ENCODE results near the gene FBXO38.

Gene FBXO38, protein sequence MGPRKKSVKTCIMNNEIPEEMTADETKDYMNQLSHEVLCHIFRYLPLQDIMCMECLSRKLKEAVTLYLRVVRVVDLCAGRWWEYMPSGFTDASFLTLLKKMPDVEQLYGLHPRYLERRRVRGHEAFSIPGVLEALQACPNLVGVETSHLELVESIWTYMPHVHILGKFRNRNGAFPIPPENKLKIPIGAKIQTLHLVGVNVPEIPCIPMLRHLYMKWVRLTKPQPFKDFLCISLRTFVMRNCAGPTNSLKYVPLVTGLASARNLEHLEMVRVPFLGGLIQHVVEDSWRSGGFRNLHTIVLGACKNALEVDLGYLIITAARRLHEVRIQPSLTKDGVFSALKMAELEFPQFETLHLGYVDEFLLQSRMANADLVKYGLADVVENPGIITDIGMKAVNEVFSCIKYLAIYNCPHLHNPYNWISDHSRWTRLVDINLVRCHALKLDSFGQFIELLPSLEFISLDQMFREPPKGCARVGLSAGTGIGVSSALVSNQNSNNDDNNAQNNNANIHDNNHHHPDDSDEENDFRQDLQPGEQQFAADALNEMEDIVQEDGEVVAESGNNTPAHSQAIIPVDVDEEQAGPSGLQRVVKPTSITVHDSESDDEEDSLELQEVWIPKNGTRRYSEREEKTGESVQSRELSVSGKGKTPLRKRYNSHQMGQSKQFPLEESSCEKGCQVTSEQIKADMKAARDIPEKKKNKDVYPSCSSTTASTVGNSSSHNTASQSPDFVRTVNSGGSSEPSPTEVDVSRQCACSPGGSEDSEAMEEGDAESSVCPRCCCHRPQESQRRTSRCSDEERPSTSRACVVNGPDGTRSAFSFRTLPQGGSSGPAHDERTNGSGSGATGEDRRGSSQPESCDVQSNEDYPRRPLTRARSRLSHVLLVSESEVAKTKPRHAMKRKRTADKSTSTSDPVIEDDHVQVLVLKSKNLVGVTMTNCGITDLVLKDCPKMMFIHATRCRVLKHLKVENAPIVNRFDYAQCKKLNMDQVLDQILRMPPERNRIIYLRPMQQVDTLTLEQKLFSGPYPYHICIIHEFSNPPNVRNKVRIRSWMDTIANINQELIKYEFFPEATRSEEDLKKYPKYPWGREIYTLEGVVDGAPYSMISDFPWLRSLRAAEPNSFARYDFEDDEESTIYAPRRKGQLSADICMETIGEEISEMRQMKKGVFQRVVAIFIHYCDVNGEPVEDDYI

DNA sequence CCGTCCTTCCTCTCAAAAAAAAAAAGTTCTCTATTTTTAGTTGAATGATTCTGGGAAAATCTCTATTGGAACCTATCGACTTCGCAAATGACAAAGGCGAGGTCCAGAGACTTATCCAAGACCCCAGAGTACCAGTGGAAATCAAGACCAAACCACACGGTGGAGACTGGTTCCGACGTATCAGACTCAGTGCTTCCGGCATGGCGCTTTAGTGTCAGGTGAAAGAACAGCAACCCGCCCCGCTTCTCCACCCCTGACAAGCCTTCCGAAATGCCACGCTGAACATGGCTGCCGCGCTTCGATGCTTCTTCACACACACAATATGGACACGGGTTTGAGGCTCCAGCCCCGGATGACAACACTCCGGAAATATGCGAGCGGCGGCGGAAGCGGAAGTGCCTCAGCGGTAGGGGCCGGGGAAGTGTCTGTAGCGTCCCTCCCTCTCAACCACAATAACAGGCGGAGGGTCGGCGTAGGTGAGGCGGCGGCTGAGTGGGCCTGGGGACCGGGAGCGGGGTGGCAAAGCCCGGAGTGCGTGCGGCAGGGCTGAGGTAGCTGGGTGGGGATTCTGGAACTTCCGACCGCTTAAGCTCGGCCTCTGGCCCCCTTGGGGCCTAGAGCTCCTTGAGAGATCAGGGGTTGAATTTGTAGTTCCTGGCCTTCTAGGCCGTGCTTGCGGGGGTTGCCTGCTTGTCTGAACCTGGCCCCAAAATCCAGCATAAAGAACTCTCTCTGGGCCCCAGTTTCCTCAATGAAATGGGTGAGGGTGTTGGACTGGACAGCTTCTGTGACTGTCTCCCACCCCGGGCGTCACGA lies at the start of gene FBXO38:
FBXO38 (plus strand) TSS at position 395 of the 816 bp plus-strand sequence. CDS start 10,819 bp downstream, outside the sequence.
- peak; percentile 86 for DNase-seq

- no peak for DNase-seq
Measured at GRCh38 chr5:148335259-148335658, 48.5 kb upstream of the FBXO38 start, which contains the start of gene SPINK9. TSS of gene SPINK9 (plus strand) at chr5:148335559. CDS start at chr5:148335614, 55 bp downstream.

- DNase-seq = no peak
Measured at GRCh38 chr5:148336704-148337435, 46.9 kb upstream of the FBXO38 start.

DNA sequence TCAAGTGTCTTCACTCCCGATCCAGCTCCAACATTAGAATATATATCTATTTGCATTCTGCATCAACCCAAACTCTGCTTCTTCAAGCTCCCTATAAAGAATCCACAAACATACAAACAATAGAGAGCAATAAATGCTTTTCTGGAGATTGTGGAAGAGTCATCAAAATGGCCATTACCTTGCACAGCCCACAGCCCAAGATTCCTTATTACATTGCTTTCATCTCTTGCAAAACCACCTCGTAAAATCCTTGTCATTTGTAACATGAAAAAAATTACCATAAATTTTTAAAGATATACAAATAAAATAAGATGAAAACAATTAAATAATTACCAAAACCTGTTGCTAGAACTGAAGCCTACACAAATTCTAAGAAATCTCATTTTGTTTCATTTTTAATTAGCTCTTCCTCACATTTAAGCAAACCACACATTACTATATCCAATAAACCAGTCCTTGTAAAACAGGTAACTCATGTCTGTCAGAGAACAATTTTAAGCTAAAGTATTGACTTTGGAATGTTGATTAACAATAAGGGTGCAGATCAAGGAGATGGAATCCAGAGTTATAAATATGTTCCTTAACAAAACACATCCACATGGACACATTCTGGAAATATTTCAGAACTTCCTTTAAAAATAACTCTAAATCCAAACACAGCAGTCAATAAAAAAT lies 41.2 kb upstream of the FBXO38 start:
- no peak for DNase-seq

DNA sequence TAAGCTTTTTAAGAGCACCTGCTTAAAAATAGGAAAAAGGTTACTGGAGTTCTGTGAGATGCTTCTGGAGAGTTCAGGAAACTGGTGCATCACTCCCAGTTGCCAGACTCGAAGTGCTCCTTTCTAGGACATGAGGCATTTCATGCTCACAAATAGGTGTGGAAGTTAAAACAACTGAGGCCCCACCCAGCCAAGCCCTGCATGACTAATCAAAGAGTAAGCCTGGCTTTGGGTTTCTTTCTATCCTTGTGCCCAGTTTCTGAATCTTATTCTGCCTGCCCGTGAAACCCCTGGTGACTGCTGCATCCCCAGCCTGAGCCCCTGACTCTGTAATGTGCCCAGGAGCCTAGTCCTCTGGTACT lies 40.7 kb upstream of the FBXO38 start:
- no peak for DNase-seq

- DNase-seq = no peak
Measured at GRCh38 chr5:148343603-148344487, 39.9 kb upstream of the FBXO38 start.

DNA sequence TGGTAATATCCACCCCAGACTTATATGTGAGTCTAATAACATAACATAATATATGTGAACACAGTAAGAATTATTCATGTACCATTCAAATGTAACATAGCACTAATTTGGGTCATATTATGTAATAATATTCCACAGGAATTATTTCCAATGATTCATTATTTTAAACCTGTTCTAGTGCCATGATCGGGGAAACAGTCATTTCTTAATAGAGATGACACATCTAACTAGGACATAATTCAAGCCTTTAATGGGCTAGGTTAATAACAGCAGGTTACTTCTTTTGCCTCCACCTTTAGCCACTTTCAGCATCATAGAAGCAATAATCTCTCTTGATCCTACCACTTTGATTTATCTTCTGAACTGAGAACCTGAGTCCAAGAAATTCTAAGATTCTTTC lies 36.1 kb upstream of the FBXO38 start:
- DNase-seq = no peak

DNA sequence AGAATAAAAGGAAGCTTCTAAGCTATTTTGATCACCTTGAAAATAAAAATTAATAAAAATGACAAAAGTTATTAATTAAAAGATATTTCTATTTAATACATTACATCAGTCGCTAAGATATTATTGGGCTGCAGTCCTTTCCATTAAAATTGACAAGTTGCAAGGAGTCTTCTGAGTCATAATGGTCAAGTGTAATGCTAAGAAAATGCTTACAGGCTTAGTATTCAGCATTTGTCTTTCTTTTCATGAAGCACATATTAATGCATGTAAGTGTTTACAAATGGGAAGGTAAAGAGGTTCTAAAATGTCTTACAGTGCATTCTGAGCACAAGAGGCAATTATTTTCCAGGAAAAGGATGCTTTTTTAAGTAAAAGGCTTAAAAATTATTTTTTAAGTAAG lies 31.1 kb upstream of the FBXO38 start:
- DNase-seq = no peak

GRCh38 chr5:148353634-148354033 lies 30.1 kb upstream of the FBXO38 start:
- DNase-seq = no peak

GRCh38 chr5:148364343-148364742 lies 19.4 kb upstream of the FBXO38 start:
- no peak for DNase-seq

- DNase-seq = no peak
Measured at GRCh38 chr5:148368299-148368698, 15.5 kb upstream of the FBXO38 start.

DNA sequence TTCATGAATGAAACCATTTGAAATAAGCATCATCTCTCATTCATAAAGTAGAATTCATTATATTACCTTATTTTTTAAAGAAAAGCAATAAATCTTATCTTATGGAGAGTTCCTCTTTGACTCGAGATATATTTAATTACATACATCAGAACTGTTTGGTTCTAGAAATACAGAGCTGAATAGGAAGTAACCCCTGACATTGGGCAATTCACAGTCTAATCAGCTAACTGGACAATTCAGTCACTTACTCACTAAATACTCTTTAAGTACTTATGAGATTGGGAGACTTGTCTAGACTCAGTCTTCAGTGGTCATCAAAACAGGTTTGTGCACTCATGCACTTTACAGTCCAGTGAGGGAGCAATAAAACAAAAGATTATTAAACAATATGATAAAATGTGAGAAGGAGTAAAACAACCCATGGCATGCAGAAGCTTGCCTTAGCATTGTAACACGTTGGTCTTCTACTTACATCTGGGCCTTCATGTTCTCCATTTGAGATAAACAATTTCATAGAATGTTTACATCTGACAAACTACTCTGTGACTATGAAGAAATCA lies 11.5 kb upstream of the FBXO38 start:
- DNase-seq = no peak

- no peak for DNase-seq
Measured at GRCh38 chr5:148372893-148373292, 10.9 kb upstream of the FBXO38 start.

- DNase-seq = peak; percentile 8
Measured at GRCh38 chr5:148374690-148375360, 8.9 kb upstream of the FBXO38 start.

DNA sequence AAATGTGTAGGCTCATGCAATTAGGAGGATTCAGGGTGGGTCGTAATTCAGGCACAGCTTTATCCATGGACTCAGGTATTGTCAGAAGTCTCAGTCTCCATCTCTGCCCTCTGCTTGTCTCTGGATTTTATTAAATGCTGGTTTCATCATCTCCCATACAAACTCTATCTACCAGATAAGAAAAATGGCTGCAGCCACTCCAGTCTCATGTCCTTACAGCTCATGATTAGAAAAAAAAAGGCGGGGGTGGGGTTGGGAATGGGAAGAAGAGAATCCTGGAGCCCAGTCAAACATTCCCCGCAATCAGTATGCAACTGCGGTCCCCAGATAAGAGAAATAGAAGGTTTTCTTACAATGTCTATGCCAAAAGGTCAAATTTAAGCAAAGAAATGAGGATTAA lies 7.6 kb upstream of the FBXO38 start:
- DNase-seq = no peak

DNA sequence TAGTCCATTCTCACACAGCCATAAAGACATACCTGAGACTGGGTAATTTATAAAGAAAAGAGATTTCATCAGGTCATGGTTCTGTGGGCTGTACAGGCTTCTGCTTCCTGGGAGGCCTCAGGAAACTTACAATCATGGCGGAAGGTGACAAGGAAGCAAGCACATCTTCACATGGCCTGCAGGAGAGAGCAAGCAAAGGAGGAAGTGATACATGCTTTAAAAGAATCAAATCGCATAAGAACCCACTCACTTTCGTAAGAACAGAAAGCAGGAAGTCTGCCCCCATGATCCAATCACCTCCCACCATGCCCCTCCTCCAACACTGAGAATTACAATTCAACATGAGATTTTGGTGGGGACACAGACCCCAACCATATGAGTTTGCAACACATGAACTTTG lies 5.1 kb upstream of the FBXO38 start:
- no peak for DNase-seq

GRCh38 chr5:148379340-148379739 lies 4.4 kb upstream of the FBXO38 start:
- no peak for DNase-seq

GRCh38 chr5:148381906-148382305 lies 1.9 kb upstream of the FBXO38 start:
- no peak for DNase-seq

DNA sequence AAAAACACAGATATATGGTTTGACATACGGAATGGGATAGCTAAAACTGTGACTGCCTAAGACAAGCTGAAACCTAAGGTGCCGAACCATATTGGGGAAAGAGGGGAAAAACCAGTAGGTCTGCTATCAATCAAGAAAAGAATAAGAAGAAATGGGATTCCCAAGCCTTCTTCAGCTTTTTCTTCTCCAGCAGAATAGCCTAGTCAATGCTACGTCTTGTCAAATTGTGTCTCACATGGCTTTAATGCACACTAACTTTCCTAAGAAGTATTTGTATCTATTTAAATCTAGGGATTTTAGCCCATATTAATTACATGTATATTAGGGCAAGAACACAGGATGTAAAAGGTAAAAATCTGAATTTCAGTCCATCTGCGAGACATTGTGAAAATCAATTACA lies 797 bp upstream of the FBXO38 start:
- DNase-seq = no peak

Data from DMS153 (cell line).